GM23338 (cell line): ENCODE results near the gene COQ8B. TPM values are rescaled to one million over a fixed set of nuclear protein-coding genes. Genes with fewer than 3 reads are reported as not detected.

Experiments
- ATAC-seq: fragments of 200-7000 bp; cut with Tn5 transposase; 3 replicates; pipeline ENCODE4 v1.9.1; 2020
- DNase-seq: peaks from one replicate; pipeline ENCODE4 v3.0.0-alpha.2; 2015; ENCODE audit warnings: low spot score
- H2AFZ ChIP-seq: fragments of 200-600 bp; sonication (generic); 2 replicates; pipeline ENCODE4 v1.8.0; 2016; ENCODE audit warnings: antibody characterized with exemption, mild to moderate bottlenecking, moderate library complexity
- H3F3A ChIP-seq: fragments of 200-600 bp; sonication (generic); replicated peaks from 2 replicates; pipeline ENCODE4 v1.8.0; 2017; ENCODE audit warnings: antibody characterized with exemption, mixed run types, low read depth
- H3K27ac ChIP-seq: fragments of 200-600 bp; sonication (generic); 2 replicates; pipeline ENCODE4 v1.6.1; 2016; ENCODE audit warnings: low read depth
- H3K27me3 ChIP-seq: fragments of 200-600 bp; sonication (generic); 2 replicates; pipeline ENCODE4 v1.8.0; 2016; ENCODE audit warnings: mild to moderate bottlenecking, mixed run types, moderate library complexity; ENCODE audit not compliant: insufficient read depth
- H3K36me3 ChIP-seq: fragments of 200-600 bp; sonication (generic); 2 replicates; pipeline ENCODE4 v1.8.0; 2016; ENCODE audit warnings: mild to moderate bottlenecking; ENCODE audit not compliant: insufficient read depth
- H3K4me1 ChIP-seq: fragments of 200-600 bp; sonication (generic); 2 replicates; pipeline ENCODE4 v1.8.0; 2016; ENCODE audit warnings: mild to moderate bottlenecking, moderate library complexity; ENCODE audit not compliant: insufficient read depth
- H3K4me2 ChIP-seq: fragments of 200-600 bp; sonication (generic); 2 replicates; pipeline ENCODE4 v1.7.1; 2017; ENCODE audit warnings: mixed run types
- H3K4me3 ChIP-seq: fragments of 200-600 bp; sonication (generic); 2 replicates; pipeline ENCODE4 v1.6.1; 2016; ENCODE audit warnings: mixed run types
- H3K79me2 ChIP-seq: fragments of 200-600 bp; sonication (generic); replicated peaks from 2 replicates; pipeline ENCODE4 v1.8.0; 2017; ENCODE audit warnings: mild to moderate bottlenecking; ENCODE audit not compliant: insufficient read depth
- H3K9me2 ChIP-seq: fragments of 200-600 bp; sonication (generic); 2 replicates; pipeline ENCODE4 v1.8.0; 2017; ENCODE audit not compliant: insufficient read depth
- H4K20me1 ChIP-seq: fragments of 200-600 bp; sonication (generic); replicated peaks from 2 replicates; pipeline ENCODE4 v1.8.0; 2017; ENCODE audit warnings: mild to moderate bottlenecking; ENCODE audit not compliant: insufficient read depth
- H3K27ac Mint-ChIP-seq: 2 replicates; pipeline ENCODE4 v1.8.0; 2020; ENCODE audit warnings: inconsistent platforms, mild to moderate bottlenecking, moderate library complexity, mixed read lengths
- H3K27me3 Mint-ChIP-seq: 3 replicates; pipeline ENCODE4 v1.8.0; 2022; ENCODE audit warnings: low read depth, mild to moderate bottlenecking, moderate library complexity, mixed read lengths, inconsistent platforms; ENCODE audit not compliant: insufficient read depth, poor library complexity
- H3K36me3 Mint-ChIP-seq: 3 replicates; pipeline ENCODE4 v1.8.0; 2021; ENCODE audit warnings: low read depth, mild to moderate bottlenecking, inconsistent platforms, moderate library complexity, mixed read lengths
- H3K4me1 Mint-ChIP-seq: 3 replicates; pipeline ENCODE4 v1.8.0; 2020; ENCODE audit warnings: mild to moderate bottlenecking, inconsistent platforms, mixed read lengths
- H3K4me3 Mint-ChIP-seq: 3 replicates; pipeline ENCODE4 v1.8.0; 2021; ENCODE audit warnings: moderate library complexity, mild to moderate bottlenecking, inconsistent platforms, mixed read lengths
- H3K9me3 Mint-ChIP-seq: 3 replicates; pipeline ENCODE4 v1.8.0; 2020; ENCODE audit warnings: moderate library complexity, mild to moderate bottlenecking, inconsistent platforms, mixed read lengths
- CREB1 ChIP-seq: fragments of 250-450 bp; sonication (Bioruptor Pico); IDR thresholded peaks from 2 replicates; pipeline ENCODE4 v1.5.0; 2020; ENCODE audit warnings: low read depth, mild to moderate bottlenecking, moderate library complexity
- CTCF ChIP-seq, 2 experiments: fragments of 200-600 bp in 1 of 2; sonication (generic) in 1 of 2; conservative IDR thresholded peaks; 2 replicates each; pipeline versions ENCODE4 v1.5.1 to v1.6.1; 2016 to 2017; ENCODE audit warnings: antibody characterized with exemption in 2 of 2, low read depth in 2 of 2, mild to moderate bottlenecking in 2 of 2, moderate library complexity in 1 of 2
- ETS1 ChIP-seq: IDR thresholded peaks from 2 replicates; pipeline ENCODE4 v1.6.1; 2016; ENCODE audit warnings: antibody characterized with exemption
- EZH2 ChIP-seq: fragments of 200-600 bp; sonication (generic); IDR thresholded peaks from one replicate; pipeline ENCODE4 v1.8.0; 2017; ENCODE audit warnings: antibody characterized with exemption, mild to moderate bottlenecking, low read depth; ENCODE audit not compliant: unreplicated experiment
- EZH2phosphoT487 ChIP-seq: fragments of 200-600 bp; sonication (generic); IDR thresholded peaks from one replicate; pipeline ENCODE4 v1.8.1; 2018; ENCODE audit warnings: antibody characterized with exemption; ENCODE audit not compliant: unreplicated experiment
- JUNB ChIP-seq: IDR thresholded peaks from one replicate; pipeline ENCODE4 v1.6.1; 2016; ENCODE audit warnings: antibody characterized with exemption; ENCODE audit not compliant: unreplicated experiment
- NANOG ChIP-seq: IDR thresholded peaks from 2 replicates; pipeline ENCODE4 v1.6.1; 2016; ENCODE audit warnings: antibody characterized with exemption, borderline replicate concordance
- POLR2AphosphoS5 ChIP-seq: IDR thresholded peaks from 2 replicates; pipeline ENCODE4 v1.6.1; 2016; ENCODE audit warnings: antibody characterized with exemption, low read depth
- REST ChIP-seq: IDR thresholded peaks from one replicate; pipeline ENCODE4 v1.6.1; 2018; ENCODE audit warnings: antibody characterized with exemption; ENCODE audit not compliant: unreplicated experiment
- STAT1 ChIP-seq: IDR thresholded peaks from one replicate; pipeline ENCODE4 v1.6.1; 2016; ENCODE audit warnings: antibody characterized with exemption; ENCODE audit not compliant: unreplicated experiment
- ZNF114 ChIP-seq: fragments of 250-450 bp; sonication (Bioruptor Pico); IDR thresholded peaks from 2 replicates; pipeline ENCODE4 v1.5.0; 2020; ENCODE audit warnings: mild to moderate bottlenecking, moderate library complexity
- ZNF331 ChIP-seq: fragments of 250-450 bp; sonication (Bioruptor Pico); IDR thresholded peaks from 2 replicates; pipeline ENCODE4 v1.5.0; 2020; ENCODE audit warnings: low read depth, mild to moderate bottlenecking, moderate library complexity
- polyA plus RNA-seq: library from polyadenylated mRNA; unstranded; fragments of >200 nt; fragmentation: Nextera tagmentation; extraction: Ambion mirVana; gene quantifications from 2 replicates; pipeline ENCODE4 v1.2.1, GENCODE V29; 2016
- total RNA-seq: library from RNA; depleted of rRNA; stranded (reverse); fragments of >200 nt; shearing (Covaris generic); gene quantifications from 2 replicates; pipeline ENCODE4 v1.2.3, GENCODE V29; 2014
- TF ChIP-seq, protein P1 (sequence below): fragments of 250-450 bp; sonication (Bioruptor Pico); IDR thresholded peaks from 2 replicates; pipeline ENCODE4 v1.5.0; 2020; ENCODE audit warnings: mild to moderate bottlenecking, moderate library complexity

Gene COQ8B
- total and polyA plus RNA-seq, 2 experiments from 2014 or later, result 13.9 to 59.6 TPM

GRCh38 chr19:40646743-40647254 is 69.9 kb downstream of the COQ8B start:
- Histone ChIP-seq H3K36me3 (no peaks in the 10 kb centered on the region), H3K79me2 (no peaks in the 10 kb centered on the region), H3F3A (no peaks in the 10 kb centered on the region), H2AFZ (no peak overlapping the region), H3K27me3 (no peaks in the 10 kb centered on the region), H3K4me3 (no peak overlapping the region), H3K9me2 (no peaks in the 10 kb centered on the region), H3K4me2 (no peak overlapping the region), H3K4me1 (no peaks in the 10 kb centered on the region), H3K27ac (no peak overlapping the region), H4K20me1 (no peaks in the 10 kb centered on the region)
- Mint-ChIP-seq H3K9me3 (peaks cover 6% of the 10 kb centered on the region), H3K27me3 (peaks cover 5% of the 10 kb centered on the region), H3K27ac (no peak overlapping the region), H3K36me3 (peaks cover 6% of the 10 kb centered on the region), H3K4me3 (no peak overlapping the region), H3K4me1 (no peaks in the 10 kb centered on the region; the same call in 2 of the 3 replicates)
- DNase-seq (no peak), ATAC-seq (no peak)
- no peak for TF ChIP-seq CREB1 (CRISPR knock-in tag)
- TF ChIP-seq, protein P1, sequence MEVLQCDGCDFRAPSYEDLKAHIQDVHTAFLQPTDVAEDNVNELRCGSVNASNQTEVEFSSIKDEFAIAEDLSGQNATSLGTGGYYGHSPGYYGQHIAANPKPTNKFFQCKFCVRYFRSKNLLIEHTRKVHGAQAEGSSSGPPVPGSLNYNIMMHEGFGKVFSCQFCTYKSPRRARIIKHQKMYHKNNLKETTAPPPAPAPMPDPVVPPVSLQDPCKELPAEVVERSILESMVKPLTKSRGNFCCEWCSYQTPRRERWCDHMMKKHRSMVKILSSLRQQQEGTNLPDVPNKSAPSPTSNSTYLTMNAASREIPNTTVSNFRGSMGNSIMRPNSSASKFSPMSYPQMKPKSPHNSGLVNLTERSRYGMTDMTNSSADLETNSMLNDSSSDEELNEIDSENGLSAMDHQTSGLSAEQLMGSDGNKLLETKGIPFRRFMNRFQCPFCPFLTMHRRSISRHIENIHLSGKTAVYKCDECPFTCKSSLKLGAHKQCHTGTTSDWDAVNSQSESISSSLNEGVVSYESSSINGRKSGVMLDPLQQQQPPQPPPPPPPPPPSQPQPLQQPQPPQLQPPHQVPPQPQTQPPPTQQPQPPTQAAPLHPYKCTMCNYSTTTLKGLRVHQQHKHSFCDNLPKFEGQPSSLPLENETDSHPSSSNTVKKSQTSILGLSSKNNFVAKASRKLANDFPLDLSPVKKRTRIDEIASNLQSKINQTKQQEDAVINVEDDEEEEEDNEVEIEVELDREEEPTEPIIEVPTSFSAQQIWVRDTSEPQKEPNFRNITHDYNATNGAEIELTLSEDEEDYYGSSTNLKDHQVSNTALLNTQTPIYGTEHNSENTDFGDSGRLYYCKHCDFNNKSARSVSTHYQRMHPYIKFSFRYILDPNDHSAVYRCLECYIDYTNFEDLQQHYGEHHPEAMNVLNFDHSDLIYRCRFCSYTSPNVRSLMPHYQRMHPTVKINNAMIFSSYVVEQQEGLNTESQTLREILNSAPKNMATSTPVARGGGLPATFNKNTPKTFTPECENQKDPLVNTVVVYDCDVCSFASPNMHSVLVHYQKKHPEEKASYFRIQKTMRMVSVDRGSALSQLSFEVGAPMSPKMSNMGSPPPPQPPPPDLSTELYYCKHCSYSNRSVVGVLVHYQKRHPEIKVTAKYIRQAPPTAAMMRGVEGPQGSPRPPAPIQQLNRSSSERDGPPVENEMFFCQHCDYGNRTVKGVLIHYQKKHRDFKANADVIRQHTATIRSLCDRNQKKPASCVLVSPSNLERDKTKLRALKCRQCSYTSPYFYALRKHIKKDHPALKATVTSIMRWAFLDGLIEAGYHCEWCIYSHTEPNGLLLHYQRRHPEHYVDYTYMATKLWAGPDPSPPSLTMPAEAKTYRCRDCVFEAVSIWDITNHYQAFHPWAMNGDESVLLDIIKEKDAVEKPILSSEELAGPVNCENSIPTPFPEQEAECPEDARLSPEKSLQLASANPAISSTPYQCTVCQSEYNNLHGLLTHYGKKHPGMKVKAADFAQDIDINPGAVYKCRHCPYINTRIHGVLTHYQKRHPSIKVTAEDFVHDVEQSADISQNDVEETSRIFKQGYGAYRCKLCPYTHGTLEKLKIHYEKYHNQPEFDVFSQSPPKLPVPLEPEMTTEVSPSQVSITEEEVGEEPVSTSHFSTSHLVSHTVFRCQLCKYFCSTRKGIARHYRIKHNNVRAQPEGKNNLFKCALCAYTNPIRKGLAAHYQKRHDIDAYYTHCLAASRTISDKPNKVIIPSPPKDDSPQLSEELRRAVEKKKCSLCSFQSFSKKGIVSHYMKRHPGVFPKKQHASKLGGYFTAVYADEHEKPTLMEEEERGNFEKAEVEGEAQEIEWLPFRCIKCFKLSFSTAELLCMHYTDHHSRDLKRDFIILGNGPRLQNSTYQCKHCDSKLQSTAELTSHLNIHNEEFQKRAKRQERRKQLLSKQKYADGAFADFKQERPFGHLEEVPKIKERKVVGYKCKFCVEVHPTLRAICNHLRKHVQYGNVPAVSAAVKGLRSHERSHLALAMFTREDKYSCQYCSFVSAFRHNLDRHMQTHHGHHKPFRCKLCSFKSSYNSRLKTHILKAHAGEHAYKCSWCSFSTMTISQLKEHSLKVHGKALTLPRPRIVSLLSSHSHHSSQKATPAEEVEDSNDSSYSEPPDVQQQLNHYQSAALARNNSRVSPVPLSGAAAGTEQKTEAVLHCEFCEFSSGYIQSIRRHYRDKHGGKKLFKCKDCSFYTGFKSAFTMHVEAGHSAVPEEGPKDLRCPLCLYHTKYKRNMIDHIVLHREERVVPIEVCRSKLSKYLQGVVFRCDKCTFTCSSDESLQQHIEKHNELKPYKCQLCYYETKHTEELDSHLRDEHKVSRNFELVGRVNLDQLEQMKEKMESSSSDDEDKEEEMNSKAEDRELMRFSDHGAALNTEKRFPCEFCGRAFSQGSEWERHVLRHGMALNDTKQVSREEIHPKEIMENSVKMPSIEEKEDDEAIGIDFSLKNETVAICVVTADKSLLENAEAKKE (CRISPR knock-in tag), result no peak
- TF ChIP-seq NANOG, result no peak
- TF ChIP-seq REST, result no peak
- no peak for TF ChIP-seq ZNF331 (CRISPR knock-in tag)
- no peak for TF ChIP-seq ZNF114 (CRISPR knock-in tag)
- no peak for TF ChIP-seq EZH2
- TF ChIP-seq ETS1, result no peak
- no peak for TF ChIP-seq CTCF (conservative IDR thresholded peaks at IDR 0.05; ENCODE audit: low read depth in 2 of 2)
- no peak for TF ChIP-seq POLR2AphosphoS5
- TF ChIP-seq EZH2phosphoT487, result no peak
- TF ChIP-seq JUNB, result no peak
- no peak for TF ChIP-seq STAT1
